ENCODE results near the gene CHMP1A. TPM values are rescaled to one million over a fixed set of nuclear protein-coding genes. Genes with fewer than 3 reads are reported as not detected.
A peak's percentile ranks its signal among the peaks of the same experiment; 100 is the strongest.

The CHMP1A gene
- total and polyA plus RNA-seq, 2 of the 8 experiments (the other 6 are each of a cell fraction or from before 2014, with no cell fraction given), result 64.4 to 75.8 TPM

GRCh38 chr16:89704281-89704680 is 46.8 kb upstream of the CHMP1A start:
- peaks cover 0 to 20% (median 9%) of the 10 kb centered on the region in 4 experiments; a peak in 6 of 7 replicates for H3K4me1 ChIP-seq (replicated peaks in 1 of 4; ENCODE audit: control insufficient read depth in 3 of 4, insufficient read depth in 4 of 4, low read length in 3 of 4)
- POLR2A ChIA-PET (ENCODE audit: partially characterized antibody), result interaction anchor here (1.0 to 16.7 kb wide), 2 partner anchors 16 to 26 kb away, joined by 5 to 193 read pairs; partner anchors contain the start of gene VPS9D1

More at GRCh38 chr16:89704281-89704680, 46.8 kb upstream of the CHMP1A start:
- Histone ChIP-seq H2BK15ac (ENCODE audit: low read length) (peak overlapping the region; percentile 61; the same call in 1 of the 2 replicates), H2BK12ac (ENCODE audit: low read depth, low read length) (no peak overlapping the region), H2AFZ (ENCODE audit: low read length) (no peak overlapping the region), H2BK120ac (replicated peaks; ENCODE audit: low read depth, low read length) (no peak overlapping the region), H3K4ac (replicated peaks; ENCODE audit: insufficient read length, low read depth, low read length) (no peak overlapping the region), H4K91ac (replicated peaks; ENCODE audit: insufficient read length, low read length) (no peak overlapping the region), H2BK20ac (ENCODE audit: low read length) (no peak overlapping the region), H3K4me3 (ENCODE audit: extremely low read depth in 1 of 4, insufficient read depth in 2 of 4, low read depth in 3 of 4, low read length in 4 of 4) (no peak overlapping the region), H3K36me3 (ENCODE audit: control insufficient read depth in 2 of 4, insufficient read depth in 4 of 4, low read length in 3 of 4) (no peaks in the 10 kb centered on the region), H4K8ac (ENCODE audit: extremely low read depth, insufficient read depth, low read length) (no peak overlapping the region), H4K5ac (ENCODE audit: insufficient read length, low read depth, low read length) (no peak overlapping the region), H3K27me3 (replicated peaks in 1 of 4; ENCODE audit: control insufficient read depth in 3 of 4, extremely low read depth in 1 of 4, insufficient read depth in 3 of 4, low read length in 3 of 4) (peaks cover 0 to 9% (median 2%) of the 10 kb centered on the region in 4 experiments; a peak in 3 of 7 replicates), H3K23ac (ENCODE audit: insufficient read length) (no peak overlapping the region), H3K23me2 (ENCODE audit: low read depth, low read length) (peaks cover 13% of the 10 kb centered on the region; the same call in 1 of the 2 replicates), H4K20me1 (replicated peaks in 1 of 2; ENCODE audit: control insufficient read depth in 1 of 2, insufficient read depth in 2 of 2, low read length in 2 of 2) (peaks cover 0 to 10% of the 10 kb centered on the region in 2 experiments), H2BK5ac (ENCODE audit: low read depth, low read length) (no peak overlapping the region), H3K4me2 (ENCODE audit: insufficient read depth in 1 of 2, low read depth in 2 of 2, low read length in 2 of 2) (no peak overlapping the region), H2AK5ac (ENCODE audit: low read depth, low read length) (no peak overlapping the region), H3K27ac (ENCODE audit: low read depth, low read length) (no peak overlapping the region), H3K79me2 (ENCODE audit: control insufficient read depth in 1 of 2, insufficient read depth in 2 of 2, low read length in 2 of 2) (no peaks in the 10 kb centered on the region), H3K56ac (replicated peaks; ENCODE audit: insufficient read length, low read depth, low read length) (peak overlapping the region; percentile 25), H3K79me1 (ENCODE audit: low read depth, low read length) (no peaks in the 10 kb centered on the region), H3K9me3 (ENCODE audit: insufficient read depth in 2 of 2, low read depth in 1 of 2, low read length in 1 of 2) (no peaks in the 10 kb centered on the region), H3K18ac (ENCODE audit: extremely low read depth, low read length) (no peak overlapping the region), H3K14ac (ENCODE audit: insufficient read length) (no peak overlapping the region), H3K9ac (replicated peaks in 1 of 4; ENCODE audit: extremely low read depth in 1 of 4, low read depth in 3 of 4, low read length in 3 of 4) (no peak overlapping the region)
- TF ChIP-seq BRCA1 (IDR thresholded peaks at IDR 0.05; ENCODE audit: low read depth, low read length) (no peak), CTCF (IDR thresholded peaks at IDR 0.05; ENCODE audit: control extremely low read depth in 1 of 3, insufficient read depth in 1 of 3, low read depth in 1 of 3, low read length in 3 of 3) (peak in 1 of 3 experiments; percentile 20; a peak in 1 of 4 replicates)
- CTCF ChIA-PET (ENCODE audit: partially characterized antibody), result interaction anchor here (0.7 to 7.2 kb wide), 9 partner anchors 12 to 188 kb away, joined by 3 to 69 read pairs (median 4); no protein-coding TSS in a partner anchor
- FAIRE-seq (no peak), DNase-seq (ENCODE audit: low read depth in 1 of 2, low spot score in 2 of 2) (no peak)
- WGBS, 2 experiments (ENCODE audit: extremely low coverage in 1 of 2, insufficient coverage in 1 of 2, insufficient read length in 1 of 2, insufficient replicate concordance in 2 of 2, low coverage in 1 of 2, low lambda C conversion rate in 2 of 2, missing lambda C conversion rate in 1 of 2), result 90% methylated on average over 13 of the region's 13 CpGs; no CpG with 5 or more reads in 1 of the 2 experiments

Measured in H1 (cell line).